Neural cell (in vitro differentiated cells): Measurements from ENCODE around the gene CLIC4.

Source experiments
- EP300 ChIP-seq: fragments of 450-650 bp; conservative IDR thresholded peaks from 2 replicates; pipeline ENCODE4 v1.6.1; 2014; ENCODE audit warnings: antibody characterized with exemption, mild to moderate bottlenecking, moderate library complexity; ENCODE audit not compliant: poor library complexity, severe bottlenecking
- EZH2 ChIP-seq: fragments of 200-600, 300-800 bp; shearing (Covaris generic), sonication (generic); IDR thresholded peaks from 2 replicates; pipeline ENCODE4 v1.6.1; 2014; ENCODE audit warnings: antibody characterized with exemption, low read length, borderline replicate concordance, mild to moderate bottlenecking; ENCODE audit not compliant: insufficient read depth, poor library complexity, severe bottlenecking
- MXI1 ChIP-seq: fragments of 450-650 bp; conservative IDR thresholded peaks from 2 replicates; pipeline ENCODE4 v1.6.1; 2014; ENCODE audit warnings: antibody characterized with exemption, mild to moderate bottlenecking; ENCODE audit not compliant: poor library complexity, severe bottlenecking
- POLR2AphosphoS5 ChIP-seq: IDR thresholded peaks from 2 replicates; pipeline ENCODE4 v1.6.1; 2012
- RAD21 ChIP-seq: fragments of 450-650 bp; conservative IDR thresholded peaks from 2 replicates; pipeline ENCODE4 v1.6.1; 2014; ENCODE audit warnings: antibody characterized with exemption, mild to moderate bottlenecking, moderate library complexity
- SMC3 ChIP-seq: fragments of 450-650 bp; conservative IDR thresholded peaks from 2 replicates; pipeline ENCODE4 v1.6.1; 2014; ENCODE audit warnings: antibody characterized with exemption, mild to moderate bottlenecking, moderate library complexity; ENCODE audit not compliant: poor library complexity
- TAF1 ChIP-seq: IDR thresholded peaks from 2 replicates; pipeline ENCODE4 v1.6.1; 2012; ENCODE audit warnings: low read depth
- TF ChIP-seq, protein P1 (sequence below): fragments of 450-650 bp; IDR thresholded peaks from 2 replicates; pipeline ENCODE4 v1.5.1; 2014; ENCODE audit warnings: antibody characterized with exemption, mild to moderate bottlenecking, moderate library complexity; ENCODE audit not compliant: poor library complexity, severe bottlenecking
- TF ChIP-seq, protein P2 (sequence below): IDR thresholded peaks from 2 replicates; pipeline ENCODE4 v1.6.1; 2012; ENCODE audit warnings: borderline replicate concordance

DNA sequence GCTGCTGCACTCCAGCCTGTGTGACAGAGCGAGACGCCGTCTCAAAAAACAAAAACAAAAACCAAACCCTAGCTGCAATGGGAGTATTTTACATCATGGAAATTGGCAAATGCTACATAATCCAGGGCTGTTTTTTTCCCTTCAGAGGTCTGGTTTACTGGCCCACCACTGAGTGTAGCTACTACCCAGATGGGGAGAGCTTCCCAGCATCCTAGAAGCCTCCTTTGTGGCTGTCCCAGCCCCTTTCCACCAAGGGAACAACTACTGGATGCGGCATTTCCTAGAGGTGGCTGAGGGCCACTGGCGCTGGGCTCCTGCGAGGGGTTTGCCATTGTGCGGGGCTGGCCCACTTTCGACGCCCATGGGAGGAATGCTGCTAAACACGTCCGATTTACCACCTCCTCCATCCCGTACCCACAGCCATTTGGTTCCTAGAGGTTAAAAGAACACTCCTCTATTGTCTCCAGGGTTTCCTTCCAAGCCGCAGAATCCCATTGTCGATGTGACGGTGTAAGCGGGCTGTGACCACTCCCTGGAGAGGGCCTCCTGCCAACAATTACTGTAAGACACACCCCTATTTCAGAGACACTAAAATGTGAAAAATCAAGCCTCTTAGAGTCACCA is 129.5 kb downstream of the CLIC4 start:
- TF ChIP-seq, protein P1, sequence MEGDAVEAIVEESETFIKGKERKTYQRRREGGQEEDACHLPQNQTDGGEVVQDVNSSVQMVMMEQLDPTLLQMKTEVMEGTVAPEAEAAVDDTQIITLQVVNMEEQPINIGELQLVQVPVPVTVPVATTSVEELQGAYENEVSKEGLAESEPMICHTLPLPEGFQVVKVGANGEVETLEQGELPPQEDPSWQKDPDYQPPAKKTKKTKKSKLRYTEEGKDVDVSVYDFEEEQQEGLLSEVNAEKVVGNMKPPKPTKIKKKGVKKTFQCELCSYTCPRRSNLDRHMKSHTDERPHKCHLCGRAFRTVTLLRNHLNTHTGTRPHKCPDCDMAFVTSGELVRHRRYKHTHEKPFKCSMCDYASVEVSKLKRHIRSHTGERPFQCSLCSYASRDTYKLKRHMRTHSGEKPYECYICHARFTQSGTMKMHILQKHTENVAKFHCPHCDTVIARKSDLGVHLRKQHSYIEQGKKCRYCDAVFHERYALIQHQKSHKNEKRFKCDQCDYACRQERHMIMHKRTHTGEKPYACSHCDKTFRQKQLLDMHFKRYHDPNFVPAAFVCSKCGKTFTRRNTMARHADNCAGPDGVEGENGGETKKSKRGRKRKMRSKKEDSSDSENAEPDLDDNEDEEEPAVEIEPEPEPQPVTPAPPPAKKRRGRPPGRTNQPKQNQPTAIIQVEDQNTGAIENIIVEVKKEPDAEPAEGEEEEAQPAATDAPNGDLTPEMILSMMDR: no peak
- no peak for TF ChIP-seq RAD21
- TF ChIP-seq EZH2: no peak
- no peak for TF ChIP-seq POLR2AphosphoS5
- no peak for TF ChIP-seq MXI1
- TF ChIP-seq EP300: no peak
- no peak for TF ChIP-seq SMC3
- TF ChIP-seq, protein P2, sequence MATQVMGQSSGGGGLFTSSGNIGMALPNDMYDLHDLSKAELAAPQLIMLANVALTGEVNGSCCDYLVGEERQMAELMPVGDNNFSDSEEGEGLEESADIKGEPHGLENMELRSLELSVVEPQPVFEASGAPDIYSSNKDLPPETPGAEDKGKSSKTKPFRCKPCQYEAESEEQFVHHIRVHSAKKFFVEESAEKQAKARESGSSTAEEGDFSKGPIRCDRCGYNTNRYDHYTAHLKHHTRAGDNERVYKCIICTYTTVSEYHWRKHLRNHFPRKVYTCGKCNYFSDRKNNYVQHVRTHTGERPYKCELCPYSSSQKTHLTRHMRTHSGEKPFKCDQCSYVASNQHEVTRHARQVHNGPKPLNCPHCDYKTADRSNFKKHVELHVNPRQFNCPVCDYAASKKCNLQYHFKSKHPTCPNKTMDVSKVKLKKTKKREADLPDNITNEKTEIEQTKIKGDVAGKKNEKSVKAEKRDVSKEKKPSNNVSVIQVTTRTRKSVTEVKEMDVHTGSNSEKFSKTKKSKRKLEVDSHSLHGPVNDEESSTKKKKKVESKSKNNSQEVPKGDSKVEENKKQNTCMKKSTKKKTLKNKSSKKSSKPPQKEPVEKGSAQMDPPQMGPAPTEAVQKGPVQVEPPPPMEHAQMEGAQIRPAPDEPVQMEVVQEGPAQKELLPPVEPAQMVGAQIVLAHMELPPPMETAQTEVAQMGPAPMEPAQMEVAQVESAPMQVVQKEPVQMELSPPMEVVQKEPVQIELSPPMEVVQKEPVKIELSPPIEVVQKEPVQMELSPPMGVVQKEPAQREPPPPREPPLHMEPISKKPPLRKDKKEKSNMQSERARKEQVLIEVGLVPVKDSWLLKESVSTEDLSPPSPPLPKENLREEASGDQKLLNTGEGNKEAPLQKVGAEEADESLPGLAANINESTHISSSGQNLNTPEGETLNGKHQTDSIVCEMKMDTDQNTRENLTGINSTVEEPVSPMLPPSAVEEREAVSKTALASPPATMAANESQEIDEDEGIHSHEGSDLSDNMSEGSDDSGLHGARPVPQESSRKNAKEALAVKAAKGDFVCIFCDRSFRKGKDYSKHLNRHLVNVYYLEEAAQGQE: no peak
- TF ChIP-seq TAF1: no peak
